Upper lobe of left lung (tissue), 4 donors: ENCODE data around the gene YARS2.

Experiments
- EP300 ChIP-seq, 4 donors: sonication (generic); formaldehyde crosslinking; IDR thresholded peaks; one replicate each; pipeline ENCODE4 v1.5.1; 2017; ENCODE audit warnings: antibody characterized with exemption in 4 of 4, control low read depth in 2 of 4
- POLR2A ChIP-seq, 4 donors: fragments of 450-650 bp; IDR thresholded peaks; one replicate each; pipeline ENCODE4 v1.5.1; 2016 to 2017; ENCODE audit warnings: antibody characterized with exemption in 4 of 4, mild to moderate bottlenecking in 2 of 4
- POLR2AphosphoS5 ChIP-seq, 2 donors: sonication (generic); formaldehyde crosslinking; IDR thresholded peaks; one replicate each; pipeline ENCODE4 v1.5.1; 2017; ENCODE audit warnings: antibody characterized with exemption in 2 of 2
- TF ChIP-seq, protein P1 (sequence below), 6 experiments: fragments of 450-650 bp in 4 of 6; fragments of 200-600 bp in 2 of 6; sonication (generic) in 2 of 6; IDR thresholded peaks; one replicate each; pipeline ENCODE4 v1.5.1; 2016 to 2019; ENCODE audit warnings: antibody characterized with exemption in 6 of 6

DNA sequence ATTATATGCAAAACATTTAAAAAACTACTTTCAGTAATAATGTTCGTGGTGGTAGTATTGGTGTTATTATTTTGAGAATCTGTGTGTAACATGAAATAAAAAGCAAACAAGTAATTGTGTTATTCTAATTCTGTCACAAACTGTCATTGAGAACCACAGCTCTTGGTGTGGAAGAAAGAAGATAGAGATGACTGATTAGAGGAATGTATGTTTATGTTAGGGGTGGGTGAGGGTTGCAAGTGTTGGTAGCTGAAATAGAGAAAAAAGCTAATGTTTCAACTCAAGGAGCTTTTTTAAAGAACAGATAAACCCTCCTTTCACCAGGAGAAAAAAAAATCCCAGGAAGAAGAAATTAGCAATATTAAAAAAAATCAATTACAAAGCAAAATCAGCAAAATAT, 58.3 kb downstream of the YARS2 start:
- TF ChIP-seq, protein P1, sequence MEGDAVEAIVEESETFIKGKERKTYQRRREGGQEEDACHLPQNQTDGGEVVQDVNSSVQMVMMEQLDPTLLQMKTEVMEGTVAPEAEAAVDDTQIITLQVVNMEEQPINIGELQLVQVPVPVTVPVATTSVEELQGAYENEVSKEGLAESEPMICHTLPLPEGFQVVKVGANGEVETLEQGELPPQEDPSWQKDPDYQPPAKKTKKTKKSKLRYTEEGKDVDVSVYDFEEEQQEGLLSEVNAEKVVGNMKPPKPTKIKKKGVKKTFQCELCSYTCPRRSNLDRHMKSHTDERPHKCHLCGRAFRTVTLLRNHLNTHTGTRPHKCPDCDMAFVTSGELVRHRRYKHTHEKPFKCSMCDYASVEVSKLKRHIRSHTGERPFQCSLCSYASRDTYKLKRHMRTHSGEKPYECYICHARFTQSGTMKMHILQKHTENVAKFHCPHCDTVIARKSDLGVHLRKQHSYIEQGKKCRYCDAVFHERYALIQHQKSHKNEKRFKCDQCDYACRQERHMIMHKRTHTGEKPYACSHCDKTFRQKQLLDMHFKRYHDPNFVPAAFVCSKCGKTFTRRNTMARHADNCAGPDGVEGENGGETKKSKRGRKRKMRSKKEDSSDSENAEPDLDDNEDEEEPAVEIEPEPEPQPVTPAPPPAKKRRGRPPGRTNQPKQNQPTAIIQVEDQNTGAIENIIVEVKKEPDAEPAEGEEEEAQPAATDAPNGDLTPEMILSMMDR (IDR thresholded peaks at IDR 0.05) = no peak
- TF ChIP-seq POLR2AphosphoS5 (IDR thresholded peaks at IDR 0.05) (no peak), EP300 (IDR thresholded peaks at IDR 0.05) (no peak), POLR2A (IDR thresholded peaks at IDR 0.05) (no peak)
